SK-N-SH treated with all-trans-retinoic acid at 6 μM for 48 hours (cell line): ENCODE results near the gene C1QTNF4.

Source experiments
- ATAC-seq: fragments of 200-7000 bp; cut with Tn5 transposase; 3 replicates; pipeline ENCODE4 v1.9.1; 2020; ENCODE audit warnings: mild to moderate bottlenecking, moderate library complexity
- ARNTL ChIP-seq: fragments of 450-650 bp; formaldehyde crosslinking; IDR thresholded peaks from 2 replicates; pipeline ENCODE4 v1.5.0; 2020; ENCODE audit warnings: low read depth, mild to moderate bottlenecking, moderate library complexity, borderline replicate concordance
- BACH2 ChIP-seq: fragments of 250-450 bp; sonication (Bioruptor Pico); IDR thresholded peaks from 2 replicates; pipeline ENCODE4 v1.9.0; 2021; ENCODE audit warnings: mild to moderate bottlenecking, borderline replicate concordance
- CREB5 ChIP-seq: fragments of 250-450 bp; sonication (Bioruptor Pico); IDR thresholded peaks from 2 replicates; pipeline ENCODE4 v1.5.1; 2020; ENCODE audit warnings: low read depth, mild to moderate bottlenecking, moderate library complexity
- CSDC2 ChIP-seq: fragments of 250-450 bp; sonication (Bioruptor Pico); IDR thresholded peaks from 2 replicates; pipeline ENCODE4 v1.5.0; 2020; ENCODE audit warnings: mild to moderate bottlenecking, moderate library complexity
- CSRNP3 ChIP-seq: fragments of 250-450 bp; sonication (Bioruptor Pico); IDR thresholded peaks from 2 replicates; pipeline ENCODE4 v1.5.1; 2021; ENCODE audit warnings: mild to moderate bottlenecking, moderate library complexity
- GLIS3 ChIP-seq: fragments of 250-450 bp; sonication (Bioruptor Pico); IDR thresholded peaks from 2 replicates; pipeline ENCODE4 v1.5.0; 2020; ENCODE audit warnings: mild to moderate bottlenecking, moderate library complexity
- ISL1 ChIP-seq: fragments of 250-450 bp; sonication (Bioruptor Pico); IDR thresholded peaks from 2 replicates; pipeline ENCODE4 v2.1.2; 2022; ENCODE audit warnings: mild to moderate bottlenecking, moderate library complexity
- OSR1 ChIP-seq: fragments of 250-450 bp; sonication (Bioruptor Pico); IDR thresholded peaks from 2 replicates; pipeline ENCODE4 v1.8.0; 2022; ENCODE audit warnings: moderate library complexity, mild to moderate bottlenecking, inconsistent platforms
- POU6F1 ChIP-seq: fragments of 250-450 bp; sonication (Bioruptor Pico); IDR thresholded peaks from 2 replicates; pipeline ENCODE4 v1.8.0; 2021; ENCODE audit warnings: low read depth, mild to moderate bottlenecking, moderate library complexity, borderline replicate concordance
- RARB ChIP-seq: fragments of 250-450 bp; sonication (Bioruptor Pico); IDR thresholded peaks from 2 replicates; pipeline ENCODE4 v1.8.0; 2021; ENCODE audit warnings: mild to moderate bottlenecking, moderate library complexity
- SNAI2 ChIP-seq: fragments of 250-450 bp; sonication (Bioruptor Pico); IDR thresholded peaks from 2 replicates; pipeline ENCODE4 v1.5.0; 2020; ENCODE audit warnings: mild to moderate bottlenecking, moderate library complexity
- TCF4 ChIP-seq: fragments of 250-450 bp; sonication (Bioruptor Pico); IDR thresholded peaks from 2 replicates; pipeline ENCODE4 v1.8.0; 2021; ENCODE audit warnings: mild to moderate bottlenecking, moderate library complexity, borderline replicate concordance
- TOX ChIP-seq: fragments of 250-450 bp; sonication (Bioruptor Pico); IDR thresholded peaks from 2 replicates; pipeline ENCODE4 v1.8.0; 2021; ENCODE audit warnings: mild to moderate bottlenecking, moderate library complexity, borderline replicate concordance
- ZC3H10 ChIP-seq: fragments of 250-450 bp; sonication (Bioruptor Pico); IDR thresholded peaks from 2 replicates; pipeline ENCODE4 v1.5.1; 2021; ENCODE audit warnings: mild to moderate bottlenecking, moderate library complexity
- ZFP3 ChIP-seq: fragments of 250-450 bp; sonication (Bioruptor Pico); IDR thresholded peaks from 2 replicates; pipeline ENCODE4 v1.5.0; 2020; ENCODE audit warnings: mild to moderate bottlenecking, moderate library complexity
- ZFP30 ChIP-seq: fragments of 450-650 bp; formaldehyde crosslinking; IDR thresholded peaks from 2 replicates; pipeline ENCODE4 v1.5.0; 2022; ENCODE audit warnings: mild to moderate bottlenecking, moderate library complexity
- ZNF565 ChIP-seq: fragments of 450-650 bp; formaldehyde crosslinking; conservative IDR thresholded peaks from 2 replicates; pipeline ENCODE4 v1.5.0; 2020; ENCODE audit warnings: low read depth, mild to moderate bottlenecking, moderate library complexity
- ZNF70 ChIP-seq: fragments of 450-650 bp; formaldehyde crosslinking; IDR thresholded peaks from 2 replicates; pipeline ENCODE4 v1.5.0; 2020; ENCODE audit warnings: mild to moderate bottlenecking, moderate library complexity
- ZNF8 ChIP-seq: fragments of 450-650 bp; formaldehyde crosslinking; IDR thresholded peaks from 2 replicates; pipeline ENCODE4 v1.5.0; 2020; ENCODE audit warnings: mild to moderate bottlenecking, moderate library complexity
- TF ChIP-seq, protein P1 (sequence below): fragments of 250-450 bp; sonication (Bioruptor Pico); IDR thresholded peaks from 2 replicates; pipeline ENCODE4 v1.5.0; 2020; ENCODE audit warnings: mild to moderate bottlenecking, moderate library complexity
- TF ChIP-seq, protein P2 (sequence below): fragments of 250-450 bp; sonication (Bioruptor Pico); IDR thresholded peaks from 2 replicates; pipeline ENCODE4 v1.8.0; 2020; ENCODE audit warnings: mild to moderate bottlenecking, moderate library complexity, borderline replicate concordance

The C1QTNF4 gene

GRCh38 chr11:47628026-47628425, 33.8 kb upstream of the C1QTNF4 start:
- ATAC-seq = no peak
- TF ChIP-seq ZFP30 (CRISPR knock-in tag) = no peak

GRCh38 chr11:47626234-47626633, 32.0 kb upstream of the C1QTNF4 start:
- ATAC-seq = no peak

GRCh38 chr11:47620836-47621378, 26.7 kb upstream of the C1QTNF4 start:
- ATAC-seq = no peak
- TF ChIP-seq SNAI2 (CRISPR knock-in tag) (no peak), ZNF8 (CRISPR knock-in tag) (no peak), CSRNP3 (CRISPR knock-in tag) (no peak), CSDC2 (CRISPR knock-in tag) (no peak), BACH2 (CRISPR knock-in tag) (no peak), TOX (no peak), POU6F1 (no peak), ZFP30 (CRISPR knock-in tag) (no peak), TCF4 (no peak), CREB5 (CRISPR knock-in tag) (no peak), GLIS3 (CRISPR knock-in tag) (no peak), ZNF70 (CRISPR knock-in tag) (no peak), ZNF565 (CRISPR knock-in tag) (no peak), OSR1 (CRISPR knock-in tag) (no peak), ARNTL (CRISPR knock-in tag) (no peak), ZFP3 (CRISPR knock-in tag) (no peak), ZC3H10 (CRISPR knock-in tag) (no peak)
- TF ChIP-seq, protein P1, sequence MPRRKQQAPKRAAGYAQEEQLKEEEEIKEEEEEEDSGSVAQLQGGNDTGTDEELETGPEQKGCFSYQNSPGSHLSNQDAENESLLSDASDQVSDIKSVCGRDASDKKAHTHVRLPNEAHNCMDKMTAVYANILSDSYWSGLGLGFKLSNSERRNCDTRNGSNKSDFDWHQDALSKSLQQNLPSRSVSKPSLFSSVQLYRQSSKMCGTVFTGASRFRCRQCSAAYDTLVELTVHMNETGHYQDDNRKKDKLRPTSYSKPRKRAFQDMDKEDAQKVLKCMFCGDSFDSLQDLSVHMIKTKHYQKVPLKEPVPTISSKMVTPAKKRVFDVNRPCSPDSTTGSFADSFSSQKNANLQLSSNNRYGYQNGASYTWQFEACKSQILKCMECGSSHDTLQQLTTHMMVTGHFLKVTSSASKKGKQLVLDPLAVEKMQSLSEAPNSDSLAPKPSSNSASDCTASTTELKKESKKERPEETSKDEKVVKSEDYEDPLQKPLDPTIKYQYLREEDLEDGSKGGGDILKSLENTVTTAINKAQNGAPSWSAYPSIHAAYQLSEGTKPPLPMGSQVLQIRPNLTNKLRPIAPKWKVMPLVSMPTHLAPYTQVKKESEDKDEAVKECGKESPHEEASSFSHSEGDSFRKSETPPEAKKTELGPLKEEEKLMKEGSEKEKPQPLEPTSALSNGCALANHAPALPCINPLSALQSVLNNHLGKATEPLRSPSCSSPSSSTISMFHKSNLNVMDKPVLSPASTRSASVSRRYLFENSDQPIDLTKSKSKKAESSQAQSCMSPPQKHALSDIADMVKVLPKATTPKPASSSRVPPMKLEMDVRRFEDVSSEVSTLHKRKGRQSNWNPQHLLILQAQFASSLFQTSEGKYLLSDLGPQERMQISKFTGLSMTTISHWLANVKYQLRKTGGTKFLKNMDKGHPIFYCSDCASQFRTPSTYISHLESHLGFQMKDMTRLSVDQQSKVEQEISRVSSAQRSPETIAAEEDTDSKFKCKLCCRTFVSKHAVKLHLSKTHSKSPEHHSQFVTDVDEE (CRISPR knock-in tag) = no peak

More at GRCh38 chr11:47626234-47626633, 32.0 kb upstream of the C1QTNF4 start:
- TF ChIP-seq CSDC2 (CRISPR knock-in tag) (no peak), CSRNP3 (CRISPR knock-in tag) (no peak), RARB (CRISPR knock-in tag) (no peak), ZNF70 (CRISPR knock-in tag) (no peak), ISL1 (CRISPR knock-in tag) (no peak), GLIS3 (CRISPR knock-in tag) (no peak), POU6F1 (no peak)
- TF ChIP-seq, protein P2, sequence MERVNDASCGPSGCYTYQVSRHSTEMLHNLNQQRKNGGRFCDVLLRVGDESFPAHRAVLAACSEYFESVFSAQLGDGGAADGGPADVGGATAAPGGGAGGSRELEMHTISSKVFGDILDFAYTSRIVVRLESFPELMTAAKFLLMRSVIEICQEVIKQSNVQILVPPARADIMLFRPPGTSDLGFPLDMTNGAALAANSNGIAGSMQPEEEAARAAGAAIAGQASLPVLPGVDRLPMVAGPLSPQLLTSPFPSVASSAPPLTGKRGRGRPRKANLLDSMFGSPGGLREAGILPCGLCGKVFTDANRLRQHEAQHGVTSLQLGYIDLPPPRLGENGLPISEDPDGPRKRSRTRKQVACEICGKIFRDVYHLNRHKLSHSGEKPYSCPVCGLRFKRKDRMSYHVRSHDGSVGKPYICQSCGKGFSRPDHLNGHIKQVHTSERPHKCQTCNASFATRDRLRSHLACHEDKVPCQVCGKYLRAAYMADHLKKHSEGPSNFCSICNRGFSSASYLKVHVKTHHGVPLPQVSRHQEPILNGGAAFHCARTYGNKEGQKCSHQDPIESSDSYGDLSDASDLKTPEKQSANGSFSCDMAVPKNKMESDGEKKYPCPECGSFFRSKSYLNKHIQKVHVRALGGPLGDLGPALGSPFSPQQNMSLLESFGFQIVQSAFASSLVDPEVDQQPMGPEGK (CRISPR knock-in tag) = no peak
